ENCODE measurements around the gene HOXC13.

The HOXC13 gene

DNA sequence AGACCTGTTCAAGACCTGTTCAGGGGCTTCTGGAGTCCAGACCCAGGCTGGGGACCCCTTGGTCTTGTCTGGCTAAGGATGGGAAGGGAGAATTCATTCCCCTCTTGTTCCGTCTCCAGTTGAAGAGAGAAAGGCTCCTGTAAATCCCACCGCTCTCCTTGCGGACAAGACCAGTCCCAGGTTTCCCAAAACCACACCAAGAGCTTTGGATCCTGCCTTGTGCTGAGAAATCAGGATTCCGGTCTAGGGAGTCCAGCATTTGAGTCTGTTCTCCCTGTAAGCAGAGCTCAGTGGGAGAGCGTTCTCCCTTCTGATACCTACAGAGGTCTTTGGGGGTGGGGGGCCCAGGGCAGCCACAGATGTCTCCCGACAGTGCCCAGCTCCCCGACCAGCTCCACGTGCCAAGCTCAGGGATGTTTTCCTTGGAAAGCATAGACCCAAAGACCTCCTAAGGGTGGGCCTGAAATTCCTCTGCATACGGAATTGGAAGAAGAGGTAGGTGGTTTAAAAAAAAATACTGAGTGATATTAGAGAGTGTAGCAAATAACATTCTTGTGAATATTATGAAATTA is 1.9 kb downstream of the HOXC13 start:
- H3K4me1 ChIP-seq (ENCODE audit: control extremely low read depth in 1 of 4, control insufficient read depth in 4 of 4, insufficient read depth in 4 of 4, low read length in 3 of 4), result peaks cover 0 to 1% (median 0%) of the 10 kb centered on the region in 4 experiments
- H3K4me3 ChIP-seq (ENCODE audit: control insufficient read depth in 1 of 7, extremely low read depth in 1 of 7, insufficient read depth in 4 of 7, low read depth in 2 of 7, low read length in 6 of 7), result no peak overlapping the region
- H3K27me3 ChIP-seq (replicated peaks in 2 of 5; ENCODE audit: control insufficient read depth in 4 of 5, insufficient read depth in 5 of 5, low read length in 4 of 5), result peaks cover 35 to 99% (median 77%) of the 10 kb centered on the region in 5 experiments
- H3K36me3 ChIP-seq (ENCODE audit: control insufficient read depth in 4 of 4, insufficient read depth in 4 of 4, low read length in 3 of 4), result no peaks in the 10 kb centered on the region
- ChIA-PET POLR2A (no interaction called here), CTCF (interaction anchor here (1.2 to 1.3 kb wide), 3 partner anchors 11 to 267 kb away, joined by 3 to 5 read pairs (median 4); no protein-coding TSS in a partner anchor)
- DNase-seq, result no peak
- 9% methylated on average over 5 of the region's 9 CpGs for WGBS (ENCODE audit: insufficient coverage)
- no peak overlapping the region for H3K27ac ChIP-seq (ENCODE audit: insufficient read depth in 1 of 2, low read depth in 1 of 2, low read length in 2 of 2, poor library complexity in 1 of 2, severe bottlenecking in 2 of 2)
- H3K9me3 ChIP-seq (ENCODE audit: control extremely low read depth in 1 of 5, control insufficient read depth in 4 of 5, insufficient read depth in 2 of 5, low read depth in 1 of 5, low read length in 4 of 5), result peaks cover 0 to 6% (median 1%) of the 10 kb centered on the region in 5 experiments

DNA sequence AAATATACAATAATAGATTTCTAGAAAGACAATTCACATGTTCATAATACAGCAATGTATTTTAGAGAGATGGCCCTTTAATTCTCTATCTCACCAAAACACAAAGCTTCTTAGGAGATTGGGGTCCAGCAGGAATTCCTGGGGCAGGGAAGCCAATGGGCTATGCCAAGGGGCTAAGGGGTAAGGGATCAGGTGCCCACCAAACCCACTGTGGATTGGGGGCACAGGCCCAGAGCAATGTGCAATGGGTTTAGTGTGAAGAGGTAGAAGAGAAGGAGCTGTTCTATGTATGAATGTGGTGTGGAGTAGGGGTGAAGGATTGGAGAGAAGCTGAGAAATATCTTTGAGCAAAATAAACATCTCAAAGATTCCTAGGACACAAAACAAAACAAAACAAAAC is 2.6 kb downstream of the HOXC13 start:
- DNase-seq, result no peak
- H3K27me3 ChIP-seq (replicated peaks in 2 of 5; ENCODE audit: control insufficient read depth in 4 of 5, insufficient read depth in 5 of 5, low read length in 4 of 5), result peaks cover 38 to 99% (median 77%) of the 10 kb centered on the region in 5 experiments
- H3K36me3 ChIP-seq (ENCODE audit: control insufficient read depth in 4 of 4, insufficient read depth in 4 of 4, low read length in 3 of 4), result no peaks in the 10 kb centered on the region
- ChIA-PET CTCF (interaction anchor here (1.2 to 1.3 kb wide), 3 partner anchors 10 to 266 kb away, joined by 3 to 5 read pairs (median 4); no protein-coding TSS in a partner anchor), POLR2A (no interaction called here)
- no peak overlapping the region for H3K27ac ChIP-seq (ENCODE audit: insufficient read depth in 1 of 2, low read depth in 1 of 2, low read length in 2 of 2, poor library complexity in 1 of 2, severe bottlenecking in 2 of 2)
- no peak overlapping the region for H3K4me3 ChIP-seq (ENCODE audit: control insufficient read depth in 1 of 7, extremely low read depth in 1 of 7, insufficient read depth in 4 of 7, low read depth in 2 of 7, low read length in 6 of 7)
- peaks cover 0 to 9% (median 1%) of the 10 kb centered on the region in 5 experiments for H3K9me3 ChIP-seq (ENCODE audit: control extremely low read depth in 1 of 5, control insufficient read depth in 4 of 5, insufficient read depth in 2 of 5, low read depth in 1 of 5, low read length in 4 of 5)
- H3K4me1 ChIP-seq (ENCODE audit: control extremely low read depth in 1 of 4, control insufficient read depth in 4 of 4, insufficient read depth in 4 of 4, low read length in 3 of 4), result no peaks in the 10 kb centered on the region

DNA sequence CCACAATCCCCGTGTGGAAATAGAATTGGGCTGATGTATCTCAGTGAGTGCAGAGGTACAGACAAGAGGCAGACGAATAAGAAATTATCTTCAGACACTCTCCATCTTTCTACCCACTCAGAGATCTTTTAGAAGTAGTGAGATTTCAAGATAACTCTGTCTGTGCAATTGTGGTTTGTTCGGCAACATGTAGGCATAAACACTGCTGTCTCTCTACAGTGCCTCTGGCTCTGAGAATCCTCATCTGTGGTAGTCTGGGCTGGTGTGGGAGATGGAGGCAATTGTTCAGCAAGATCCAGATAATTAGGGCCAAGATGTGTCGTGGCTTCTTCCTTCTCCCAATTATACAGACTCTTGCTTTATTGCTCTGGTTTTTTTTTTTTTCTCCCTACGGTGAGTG is 3.1 kb downstream of the HOXC13 start:
- Histone ChIP-seq H3K36me3 (ENCODE audit: control insufficient read depth in 4 of 4, insufficient read depth in 4 of 4, low read length in 3 of 4) (no peaks in the 10 kb centered on the region), H3K27ac (ENCODE audit: insufficient read depth in 1 of 2, low read depth in 1 of 2, low read length in 2 of 2, poor library complexity in 1 of 2, severe bottlenecking in 2 of 2) (no peak overlapping the region), H3K9me3 (ENCODE audit: control extremely low read depth in 1 of 5, control insufficient read depth in 4 of 5, insufficient read depth in 2 of 5, low read depth in 1 of 5, low read length in 4 of 5) (peaks cover 0 to 9% (median 1%) of the 10 kb centered on the region in 5 experiments), H3K4me3 (ENCODE audit: control insufficient read depth in 1 of 7, extremely low read depth in 1 of 7, insufficient read depth in 4 of 7, low read depth in 2 of 7, low read length in 6 of 7) (no peak overlapping the region), H3K4me1 (ENCODE audit: control extremely low read depth in 1 of 4, control insufficient read depth in 4 of 4, insufficient read depth in 4 of 4, low read length in 3 of 4) (no peaks in the 10 kb centered on the region), H3K27me3 (replicated peaks in 2 of 5; ENCODE audit: control insufficient read depth in 4 of 5, insufficient read depth in 5 of 5, low read length in 4 of 5) (peaks cover 34 to 99% (median 81%) of the 10 kb centered on the region in 5 experiments)
- ChIA-PET CTCF (interaction anchor here (1.3 kb wide), 1 partner anchor 265 kb away, joined by 3 read pairs; no protein-coding TSS in a partner anchor), POLR2A (no interaction called here)
- no CpG with 5 or more reads among the region's 5 CpGs for WGBS (ENCODE audit: insufficient coverage)
- no peak for DNase-seq

DNA sequence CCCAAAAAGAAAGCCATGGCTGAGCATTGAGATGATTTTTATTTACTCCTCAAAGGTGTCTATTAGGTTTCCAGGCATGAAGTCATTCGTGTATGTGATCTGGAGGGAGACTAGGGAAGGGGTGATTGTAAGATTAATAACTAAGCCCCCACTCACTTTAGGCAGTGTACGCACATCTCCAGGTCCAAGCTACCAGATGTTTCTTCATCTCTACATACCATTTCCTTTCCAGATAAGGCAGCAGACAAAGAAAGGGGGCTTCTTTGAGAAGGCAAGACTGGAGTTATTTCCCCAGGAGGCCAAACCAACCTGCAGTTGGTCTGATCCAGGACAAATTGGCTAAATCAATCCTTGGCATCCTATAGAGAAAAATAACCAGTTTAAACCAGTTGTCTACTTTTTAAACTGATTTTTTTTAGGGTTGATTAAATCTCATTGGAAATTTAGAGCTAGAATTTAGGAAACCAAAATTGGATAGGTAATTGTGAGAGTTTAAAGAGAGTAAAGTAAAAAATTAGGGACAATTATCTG is 3.9 kb downstream of the HOXC13 start:
- H3K27ac ChIP-seq (ENCODE audit: insufficient read depth in 1 of 2, low read depth in 1 of 2, low read length in 2 of 2, poor library complexity in 1 of 2, severe bottlenecking in 2 of 2), result no peak overlapping the region
- ChIA-PET POLR2A (no interaction called here), CTCF (interaction anchor here (0.9 to 1.9 kb wide), 2 partner anchors 8 to 10 kb away, joined by 3 to 7 read pairs; no protein-coding TSS in a partner anchor)
- DNase-seq, result no peak
- H3K27me3 ChIP-seq (replicated peaks in 2 of 5; ENCODE audit: control insufficient read depth in 4 of 5, insufficient read depth in 5 of 5, low read length in 4 of 5), result peaks cover 30 to 99% (median 77%) of the 10 kb centered on the region in 5 experiments
- peaks cover 0 to 9% (median 1%) of the 10 kb centered on the region in 5 experiments for H3K9me3 ChIP-seq (ENCODE audit: control extremely low read depth in 1 of 5, control insufficient read depth in 4 of 5, insufficient read depth in 2 of 5, low read depth in 1 of 5, low read length in 4 of 5)
- H3K36me3 ChIP-seq (ENCODE audit: control insufficient read depth in 4 of 4, insufficient read depth in 4 of 4, low read length in 3 of 4), result no peaks in the 10 kb centered on the region
- WGBS (ENCODE audit: insufficient coverage), result 0% methylated on average over 1 of the region's 2 CpGs
- H3K4me1 ChIP-seq (ENCODE audit: control extremely low read depth in 1 of 4, control insufficient read depth in 4 of 4, insufficient read depth in 4 of 4, low read length in 3 of 4), result no peaks in the 10 kb centered on the region
- no peak overlapping the region for H3K4me3 ChIP-seq (ENCODE audit: control insufficient read depth in 1 of 7, extremely low read depth in 1 of 7, insufficient read depth in 4 of 7, low read depth in 2 of 7, low read length in 6 of 7)

DNA sequence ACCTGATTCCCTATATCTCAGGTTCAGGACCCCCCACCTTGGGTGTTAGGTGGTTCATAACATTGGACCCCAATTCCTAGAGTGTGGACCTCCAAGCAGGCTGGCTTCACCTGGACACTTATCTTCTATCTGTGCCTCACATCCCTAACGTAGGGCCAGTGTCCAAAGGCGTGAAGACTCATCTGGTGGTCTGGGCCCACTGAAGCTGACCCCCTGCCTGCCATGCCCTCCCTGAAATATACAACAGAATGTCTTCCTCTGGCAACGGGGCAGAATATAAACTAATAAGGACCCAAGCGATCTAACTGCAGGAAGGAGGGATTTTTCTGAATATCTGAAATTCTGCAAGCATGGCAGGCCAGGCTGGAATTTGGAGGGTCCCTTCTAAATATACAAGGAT is 5.6 kb downstream of the HOXC13 start:
- CTCF ChIA-PET, result interaction anchor here (1.5 to 1.9 kb wide), 2 partner anchors 10 to 47 kb away, joined by 3 to 7 read pairs; no protein-coding TSS in a partner anchor
- DNase-seq, result no peak
- Histone ChIP-seq H3K9me3 (ENCODE audit: control extremely low read depth in 1 of 5, control insufficient read depth in 4 of 5, insufficient read depth in 2 of 5, low read depth in 1 of 5, low read length in 4 of 5) (peaks cover 0 to 7% (median 1%) of the 10 kb centered on the region in 5 experiments), H3K27me3 (replicated peaks in 2 of 5; ENCODE audit: control insufficient read depth in 4 of 5, insufficient read depth in 5 of 5, low read length in 4 of 5) (peaks cover 32 to 99% (median 83%) of the 10 kb centered on the region in 5 experiments), H3K36me3 (ENCODE audit: control insufficient read depth in 4 of 4, insufficient read depth in 4 of 4, low read length in 3 of 4) (no peaks in the 10 kb centered on the region), H3K27ac (ENCODE audit: insufficient read depth in 1 of 2, low read depth in 1 of 2, low read length in 2 of 2, poor library complexity in 1 of 2, severe bottlenecking in 2 of 2) (no peak overlapping the region), H3K4me3 (ENCODE audit: control insufficient read depth in 1 of 7, extremely low read depth in 1 of 7, insufficient read depth in 4 of 7, low read depth in 2 of 7, low read length in 6 of 7) (no peak overlapping the region), H3K4me1 (ENCODE audit: control extremely low read depth in 1 of 4, control insufficient read depth in 4 of 4, insufficient read depth in 4 of 4, low read length in 3 of 4) (no peaks in the 10 kb centered on the region)
- POLR2A ChIA-PET, result no interaction called here
- 40% methylated on average over 1 of the region's 4 CpGs for WGBS (ENCODE audit: insufficient coverage)

DNA sequence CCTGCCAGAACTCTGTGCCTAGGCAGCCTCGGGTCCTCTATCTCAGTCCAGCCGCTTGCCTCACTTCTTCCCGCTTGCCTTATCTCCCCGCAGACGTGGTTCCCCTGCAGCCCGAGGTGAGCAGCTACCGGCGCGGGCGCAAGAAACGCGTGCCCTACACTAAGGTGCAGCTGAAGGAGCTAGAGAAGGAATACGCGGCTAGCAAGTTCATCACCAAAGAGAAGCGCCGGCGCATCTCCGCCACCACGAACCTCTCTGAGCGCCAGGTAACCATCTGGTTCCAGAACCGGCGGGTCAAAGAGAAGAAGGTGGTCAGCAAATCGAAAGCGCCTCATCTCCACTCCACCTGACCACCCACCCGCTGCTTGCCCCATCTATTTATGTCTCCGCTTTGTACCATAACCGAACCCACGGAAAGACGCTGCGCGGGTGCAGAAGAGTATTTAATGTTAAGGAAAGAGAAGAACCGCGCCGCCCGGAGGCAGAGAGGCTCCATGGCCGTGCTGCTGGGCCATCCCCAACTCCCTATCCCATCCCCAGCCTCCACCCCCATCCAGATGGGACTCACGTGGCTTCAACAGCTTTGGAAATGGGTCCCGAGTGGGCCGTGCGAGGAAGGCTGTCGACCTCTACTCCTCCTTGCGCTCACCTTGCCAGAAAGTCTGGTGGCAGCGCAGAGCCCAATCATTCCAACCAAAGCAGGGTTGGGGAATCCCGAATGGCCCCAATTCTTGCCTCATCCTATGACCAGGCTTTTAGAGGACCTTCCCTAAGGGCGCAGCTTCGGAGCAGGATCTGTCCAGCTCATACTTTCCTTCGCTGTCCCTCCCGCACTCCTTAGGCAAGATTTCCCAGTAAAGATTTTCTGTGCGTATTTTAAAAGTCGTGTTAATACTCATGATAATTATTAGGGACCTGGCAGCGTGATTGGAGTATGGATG is 6.5 kb downstream of the HOXC13 start:
- H3K9me3 ChIP-seq (ENCODE audit: control extremely low read depth in 1 of 5, control insufficient read depth in 4 of 5, insufficient read depth in 2 of 5, low read depth in 1 of 5, low read length in 4 of 5), result peaks cover 0 to 5% (median 1%) of the 10 kb centered on the region in 5 experiments
- POLR2A ChIA-PET, result interaction anchor here (0.6 kb wide), 1 partner anchor 73 kb away, joined by 9 read pairs; no protein-coding TSS in a partner anchor
- DNase-seq, result no peak
- H3K36me3 ChIP-seq (ENCODE audit: control insufficient read depth in 4 of 4, insufficient read depth in 4 of 4, low read length in 3 of 4), result no peaks in the 10 kb centered on the region
- WGBS (ENCODE audit: insufficient coverage), result 6% methylated on average over 31 of the region's 51 CpGs
- H3K27ac ChIP-seq (ENCODE audit: insufficient read depth in 1 of 2, low read depth in 1 of 2, low read length in 2 of 2, poor library complexity in 1 of 2, severe bottlenecking in 2 of 2), result no peak overlapping the region
- H3K4me1 ChIP-seq (ENCODE audit: control extremely low read depth in 1 of 4, control insufficient read depth in 4 of 4, insufficient read depth in 4 of 4, low read length in 3 of 4), result no peaks in the 10 kb centered on the region
- CTCF ChIA-PET, result interaction anchor here (1.0 to 2.0 kb wide), 4 partner anchors 10 to 154 kb away, joined by 3 to 11 read pairs (median 4); partner anchors contain the start of gene HOXC12
- H3K4me3 ChIP-seq (ENCODE audit: control insufficient read depth in 1 of 7, extremely low read depth in 1 of 7, insufficient read depth in 4 of 7, low read depth in 2 of 7, low read length in 6 of 7), result no peak overlapping the region
- H3K27me3 ChIP-seq (replicated peaks in 2 of 5; ENCODE audit: control insufficient read depth in 4 of 5, insufficient read depth in 5 of 5, low read length in 4 of 5), result peaks cover 32 to 99% (median 77%) of the 10 kb centered on the region in 5 experiments

Measured in common myeloid progenitor, CD34-positive (primary cell).